ENCODE results near the gene SECISBP2.

The SECISBP2 gene

GRCh38 chr9:89374176-89374575 is 55.9 kb downstream of the SECISBP2 start:
- Histone ChIP-seq H3K4me3 (ENCODE audit: low read depth, low read length) (no peak overlapping the region), H4K12ac (ENCODE audit: low read depth, low read length) (no peak overlapping the region)
- WGBS (ENCODE audit: extremely low coverage, insufficient coverage, insufficient read length), result no CpG with 5 or more reads among the region's 4 CpGs

GRCh38 chr9:89375191-89375760 is 57.0 kb downstream of the SECISBP2 start:
- H3K4me1 ChIP-seq (ENCODE audit: control insufficient read depth in 1 of 2, insufficient read depth in 2 of 2, low read length in 2 of 2), result peaks cover 4 to 9% of the 10 kb centered on the region in 2 experiments
- no peak overlapping the region for H2AFZ ChIP-seq (ENCODE audit: insufficient read depth, low read length, poor library complexity)
- H3K27ac ChIP-seq (ENCODE audit: low read depth, low read length), result no peak overlapping the region
- no peak overlapping the region for H2BK5ac ChIP-seq (ENCODE audit: low read depth, low read length, poor library complexity)
- no peak overlapping the region for H2BK12ac ChIP-seq (ENCODE audit: low read length)
- H3K79me2 ChIP-seq (ENCODE audit: control insufficient read depth, insufficient read depth, low read length, poor library complexity), result no peaks in the 10 kb centered on the region
- no peak overlapping the region for H3K4me3 ChIP-seq (ENCODE audit: low read depth, low read length)
- DNase-seq, result no peak
- whole genome bisulfite sequencing (ENCODE audit: extremely low coverage, insufficient coverage, insufficient read length), result no CpG with 5 or more reads among the region's 8 CpGs
- peaks cover 9% of the 10 kb centered on the region for H3K9me3 ChIP-seq (ENCODE audit: insufficient read depth, low read depth, low read length)
- H3K4me2 ChIP-seq (ENCODE audit: low read length), result no peak overlapping the region
- H4K12ac ChIP-seq (ENCODE audit: low read depth, low read length), result no peak overlapping the region
- no peak overlapping the region for H3K4ac ChIP-seq (ENCODE audit: low read depth, low read length)
- H3K27me3 ChIP-seq (ENCODE audit: insufficient read depth, low read length), result no peaks in the 10 kb centered on the region
- no peak overlapping the region for H3K9ac ChIP-seq (ENCODE audit: low read length)
- no peak overlapping the region for H3K14ac ChIP-seq (ENCODE audit: low read length)
- no peak overlapping the region for H3K23ac ChIP-seq (ENCODE audit: low read length)
- H4K91ac ChIP-seq (ENCODE audit: low read depth, low read length), result no peak overlapping the region
- H3K79me1 ChIP-seq (ENCODE audit: low read length), result no peaks in the 10 kb centered on the region
- H3K18ac ChIP-seq (ENCODE audit: low read length), result no peak overlapping the region
- H2AK5ac ChIP-seq (ENCODE audit: low read length), result no peak overlapping the region
- peaks cover 0 to 6% of the 10 kb centered on the region in 2 experiments for H3K36me3 ChIP-seq (ENCODE audit: control insufficient read depth in 1 of 2, insufficient read depth in 2 of 2, low read length in 2 of 2)
- H2BK120ac ChIP-seq (ENCODE audit: insufficient read depth, low read length, poor library complexity), result no peak overlapping the region
- no peak overlapping the region for H4K8ac ChIP-seq (ENCODE audit: low read depth, low read length)

More at GRCh38 chr9:89374176-89374575, 55.9 kb downstream of the SECISBP2 start:
- Histone ChIP-seq H3K9me3 (ENCODE audit: insufficient read depth, low read depth, low read length) (peaks cover 14% of the 10 kb centered on the region), H2BK5ac (ENCODE audit: low read depth, low read length, poor library complexity) (no peak overlapping the region), H3K4me1 (ENCODE audit: control insufficient read depth in 1 of 2, insufficient read depth in 2 of 2, low read length in 2 of 2) (peaks cover 4 to 9% of the 10 kb centered on the region in 2 experiments), H3K14ac (ENCODE audit: low read length) (no peak overlapping the region), H3K27ac (ENCODE audit: low read depth, low read length) (no peak overlapping the region), H2BK120ac (ENCODE audit: insufficient read depth, low read length, poor library complexity) (no peak overlapping the region), H2AFZ (ENCODE audit: insufficient read depth, low read length, poor library complexity) (no peak overlapping the region), H3K27me3 (ENCODE audit: insufficient read depth, low read length) (no peaks in the 10 kb centered on the region), H2BK12ac (ENCODE audit: low read length) (no peak overlapping the region), H3K18ac (ENCODE audit: low read length) (no peak overlapping the region), H3K9ac (ENCODE audit: low read length) (no peak overlapping the region), H3K79me1 (ENCODE audit: low read length) (no peaks in the 10 kb centered on the region), H3K79me2 (ENCODE audit: control insufficient read depth, insufficient read depth, low read length, poor library complexity) (no peaks in the 10 kb centered on the region), H4K8ac (ENCODE audit: low read depth, low read length) (no peak overlapping the region), H4K91ac (ENCODE audit: low read depth, low read length) (no peak overlapping the region), H2AK5ac (ENCODE audit: low read length) (no peak overlapping the region), H3K23ac (ENCODE audit: low read length) (no peak overlapping the region), H3K36me3 (ENCODE audit: control insufficient read depth in 1 of 2, insufficient read depth in 2 of 2, low read length in 2 of 2) (peaks cover 0 to 6% of the 10 kb centered on the region in 2 experiments), H3K4me2 (ENCODE audit: low read length) (no peak overlapping the region), H3K4ac (ENCODE audit: low read depth, low read length) (no peak overlapping the region)
- DNase-seq, result no peak

GRCh38 chr9:89376286-89376685 is 58.0 kb downstream of the SECISBP2 start:
- Histone ChIP-seq H3K79me1 (ENCODE audit: low read length) (no peaks in the 10 kb centered on the region), H3K27me3 (ENCODE audit: insufficient read depth, low read length) (no peaks in the 10 kb centered on the region), H3K79me2 (ENCODE audit: control insufficient read depth, insufficient read depth, low read length, poor library complexity) (no peaks in the 10 kb centered on the region), H3K18ac (ENCODE audit: low read length) (no peak overlapping the region), H3K9ac (ENCODE audit: low read length) (no peak overlapping the region), H3K4me2 (ENCODE audit: low read length) (no peak overlapping the region), H4K8ac (ENCODE audit: low read depth, low read length) (no peak overlapping the region), H3K36me3 (ENCODE audit: control insufficient read depth in 1 of 2, insufficient read depth in 2 of 2, low read length in 2 of 2) (peaks cover 0 to 6% of the 10 kb centered on the region in 2 experiments), H2AK5ac (ENCODE audit: low read length) (no peak overlapping the region), H3K4me1 (ENCODE audit: control insufficient read depth in 1 of 2, insufficient read depth in 2 of 2, low read length in 2 of 2) (peaks cover 4 to 9% of the 10 kb centered on the region in 2 experiments), H4K12ac (ENCODE audit: low read depth, low read length) (no peak overlapping the region), H2BK5ac (ENCODE audit: low read depth, low read length, poor library complexity) (no peak overlapping the region), H2AFZ (ENCODE audit: insufficient read depth, low read length, poor library complexity) (no peak overlapping the region), H4K91ac (ENCODE audit: low read depth, low read length) (no peak overlapping the region), H3K4ac (ENCODE audit: low read depth, low read length) (no peak overlapping the region), H3K23ac (ENCODE audit: low read length) (no peak overlapping the region), H3K14ac (ENCODE audit: low read length) (no peak overlapping the region), H3K9me3 (ENCODE audit: insufficient read depth, low read depth, low read length) (peaks cover 2% of the 10 kb centered on the region), H2BK12ac (ENCODE audit: low read length) (no peak overlapping the region), H3K4me3 (ENCODE audit: low read depth, low read length) (no peak overlapping the region), H3K27ac (ENCODE audit: low read depth, low read length) (no peak overlapping the region), H2BK120ac (ENCODE audit: insufficient read depth, low read length, poor library complexity) (no peak overlapping the region)
- no peak for DNase-seq
- no CpG with 5 or more reads among the region's 4 CpGs for whole genome bisulfite sequencing (ENCODE audit: extremely low coverage, insufficient coverage, insufficient read length)

GRCh38 chr9:89376741-89377351 is 58.5 kb downstream of the SECISBP2 start:
- no peak overlapping the region for H4K12ac ChIP-seq (ENCODE audit: low read depth, low read length)
- no peak for DNase-seq
- no peak overlapping the region for H3K9ac ChIP-seq (ENCODE audit: low read length)
- H3K27ac ChIP-seq (ENCODE audit: low read depth, low read length), result no peak overlapping the region
- H3K4me1 ChIP-seq (ENCODE audit: control insufficient read depth in 1 of 2, insufficient read depth in 2 of 2, low read length in 2 of 2), result peaks cover 4 to 9% of the 10 kb centered on the region in 2 experiments
- H2BK12ac ChIP-seq (ENCODE audit: low read length), result no peak overlapping the region
- H3K36me3 ChIP-seq (ENCODE audit: control insufficient read depth in 1 of 2, insufficient read depth in 2 of 2, low read length in 2 of 2), result peaks cover 0 to 6% of the 10 kb centered on the region in 2 experiments
- no peak overlapping the region for H2AK5ac ChIP-seq (ENCODE audit: low read length)
- no peak overlapping the region for H3K14ac ChIP-seq (ENCODE audit: low read length)
- peaks cover 2% of the 10 kb centered on the region for H3K9me3 ChIP-seq (ENCODE audit: insufficient read depth, low read depth, low read length)
- no peak overlapping the region for H2BK120ac ChIP-seq (ENCODE audit: insufficient read depth, low read length, poor library complexity)
- no peak overlapping the region for H3K23ac ChIP-seq (ENCODE audit: low read length)
- no peak overlapping the region for H3K4me2 ChIP-seq (ENCODE audit: low read length)
- no peaks in the 10 kb centered on the region for H3K79me1 ChIP-seq (ENCODE audit: low read length)
- no CpG with 5 or more reads among the region's 17 CpGs for WGBS (ENCODE audit: extremely low coverage, insufficient coverage, insufficient read length)
- no peak overlapping the region for H4K8ac ChIP-seq (ENCODE audit: low read depth, low read length)
- no peaks in the 10 kb centered on the region for H3K79me2 ChIP-seq (ENCODE audit: control insufficient read depth, insufficient read depth, low read length, poor library complexity)
- H3K4me3 ChIP-seq (ENCODE audit: low read depth, low read length), result no peak overlapping the region
- no peaks in the 10 kb centered on the region for H3K27me3 ChIP-seq (ENCODE audit: insufficient read depth, low read length)
- no peak overlapping the region for H2AFZ ChIP-seq (ENCODE audit: insufficient read depth, low read length, poor library complexity)
- no peak overlapping the region for H3K4ac ChIP-seq (ENCODE audit: low read depth, low read length)
- no peak overlapping the region for H2BK5ac ChIP-seq (ENCODE audit: low read depth, low read length, poor library complexity)
- H4K91ac ChIP-seq (ENCODE audit: low read depth, low read length), result no peak overlapping the region
- H3K18ac ChIP-seq (ENCODE audit: low read length), result no peak overlapping the region
